HepG2 (cell line): Measurements from ENCODE around the gene STXBP4.

Experiments used
- ELF1 ChIP-seq: sonication (generic); formaldehyde crosslinking; IDR thresholded peaks from 2 replicates; pipeline ENCODE4 v1.4.0; 2020; ENCODE audit warnings: missing genetic modification reagents
- FOXK1 ChIP-seq: sonication (generic); formaldehyde crosslinking; IDR thresholded peaks from 2 replicates; pipeline ENCODE4 v1.4.0; 2020; ENCODE audit warnings: low read depth, missing genetic modification reagents, borderline replicate concordance
- HES4 ChIP-seq: sonication (generic); formaldehyde crosslinking; IDR thresholded peaks from 2 replicates; pipeline ENCODE4 v1.9.0; 2021; ENCODE audit warnings: mild to moderate bottlenecking, missing genetic modification reagents, borderline replicate concordance
- POLR2AphosphoS5 ChIP-seq: IDR thresholded peaks from 2 replicates; pipeline ENCODE4 v1.6.1; 2012; ENCODE audit warnings: low read depth, low read length
- TAF15 ChIP-seq: fragments of 200-400 bp; formaldehyde crosslinking; IDR thresholded peaks from one replicate; pipeline ENCODE4 v1.6.1; 2018; ENCODE audit warnings: mild to moderate bottlenecking, low read depth, low read length; ENCODE audit not compliant: poor library complexity, severe bottlenecking
- ZFP36 ChIP-seq: fragments of 150-350 bp; IDR thresholded peaks from 2 replicates; pipeline ENCODE4 v1.6.1; 2018; ENCODE audit warnings: borderline replicate concordance, low read length, low read depth; ENCODE audit not compliant: partially characterized antibody
- ZMAT3 ChIP-seq: sonication (generic); formaldehyde crosslinking; conservative IDR thresholded peaks from 2 replicates; pipeline ENCODE4 v1.7.0; 2021; ENCODE audit warnings: missing genetic modification reagents
- ZNF503 ChIP-seq: sonication (generic); formaldehyde crosslinking; IDR thresholded peaks from 2 replicates; pipeline ENCODE4 v1.4.0; 2020; ENCODE audit warnings: missing genetic modification reagents

GRCh38 chr17:55067697-55068439 lies 99.3 kb downstream of the STXBP4 start:
- TF ChIP-seq ELF1 (CRISPR knock-in tag) (no peak), ZNF503 (CRISPR knock-in tag) (no peak), TAF15 (no peak), POLR2AphosphoS5 (no peak), HES4 (CRISPR knock-in tag) (no peak), FOXK1 (CRISPR knock-in tag) (no peak), ZMAT3 (CRISPR knock-in tag) (no peak), ZFP36 (no peak)
